Measurements from ENCODE around the gene PTGS2.

Gene PTGS2

GRCh38 chr1:186680245-186681061 lies at the start of gene PTGS2:
TSS of gene PTGS2 (minus strand) at chr1:186680423. CDS start at chr1:186680290, 133 bp downstream.
- peak; percentile 95 for DNase-seq

GRCh38 chr1:186722711-186723309 lies 42.6 kb upstream of the PTGS2 start:
- peak; percentile 65 for DNase-seq

DNA sequence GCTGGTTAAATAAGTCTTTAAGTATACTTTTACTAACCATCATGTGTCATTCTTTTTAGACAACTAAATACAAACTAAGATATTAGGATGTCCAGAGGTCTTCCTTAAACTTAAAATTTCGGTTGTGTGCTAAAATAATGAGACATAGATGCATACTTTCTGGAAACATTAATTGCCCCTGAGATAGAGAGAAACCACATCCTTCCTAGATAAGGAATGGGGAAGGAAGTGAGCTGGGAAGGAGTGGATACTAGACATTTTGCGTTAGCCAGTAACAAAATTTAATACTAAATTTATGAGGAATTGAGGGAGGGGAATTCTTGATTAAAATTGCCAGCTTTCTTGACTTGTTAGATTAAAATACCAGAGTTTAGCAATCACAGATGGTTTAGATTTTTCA lies 37.1 kb upstream of the PTGS2 start:
- DNase-seq = no peak

DNA sequence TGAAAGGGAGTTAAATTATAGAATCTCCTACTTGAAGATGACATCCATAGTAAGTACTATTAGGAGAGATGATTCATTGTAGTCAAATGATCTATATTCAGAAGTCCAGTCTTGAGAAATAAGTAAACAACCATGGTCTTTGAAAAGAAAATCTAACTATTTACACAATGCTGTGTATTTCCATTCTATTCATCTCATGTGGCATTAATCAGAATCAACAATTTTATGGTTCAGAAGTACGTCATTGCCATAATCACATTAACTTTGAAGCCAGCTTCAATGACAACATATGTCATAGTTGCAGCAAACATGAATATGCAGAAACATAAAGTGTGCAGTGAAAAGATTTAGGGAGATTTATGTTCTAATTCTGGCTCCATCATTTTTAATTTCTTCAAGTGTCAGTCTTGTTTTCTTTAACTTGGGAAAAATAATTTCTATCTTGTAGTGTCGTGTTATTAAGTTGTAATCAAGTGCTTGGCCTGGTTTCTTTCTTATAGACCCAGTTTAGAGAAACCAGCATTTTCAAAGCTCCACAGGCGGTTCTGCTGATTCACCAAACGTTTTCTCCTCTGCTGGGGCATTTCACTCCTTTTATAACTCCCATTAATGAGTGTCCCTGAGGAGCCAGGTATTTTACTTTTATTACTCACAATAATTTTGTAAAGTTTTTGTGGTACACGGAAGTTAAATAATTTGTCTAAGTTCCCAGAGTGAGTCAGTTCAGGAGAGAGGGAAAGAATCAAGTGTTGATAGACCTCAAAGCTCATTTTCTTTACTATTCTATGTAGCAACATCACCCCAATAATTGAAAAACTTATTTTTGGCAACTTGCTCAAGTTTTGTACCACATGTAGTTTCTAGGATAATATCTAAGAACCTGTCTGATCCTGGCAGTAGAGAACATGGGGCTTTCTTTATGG lies 35.9 kb upstream of the PTGS2 start:
- DNase-seq = no peak

- DNase-seq = no peak
Observed at GRCh38 chr1:186710696-186711095, 30.5 kb upstream of the PTGS2 start.

DNA sequence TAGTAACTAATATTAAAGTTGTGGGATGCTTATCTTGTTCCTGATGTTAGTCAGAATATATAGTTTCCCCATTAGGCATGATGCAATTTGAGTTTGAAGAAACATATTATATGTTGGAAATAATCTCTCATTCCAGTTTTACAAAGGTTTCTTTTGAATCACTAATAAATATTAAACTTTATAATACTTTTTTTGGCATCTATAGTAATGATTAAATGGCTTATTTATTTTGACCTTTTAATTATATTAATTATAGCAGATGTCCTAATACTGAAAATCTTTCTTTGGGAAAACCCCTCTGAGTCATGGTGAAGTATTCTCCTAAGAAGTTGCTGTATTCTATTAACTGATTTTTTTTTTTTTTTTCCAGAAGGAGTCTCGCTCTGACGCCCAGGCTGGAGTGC lies 28.5 kb upstream of the PTGS2 start:
- no peak for DNase-seq

- DNase-seq = no peak
Observed at GRCh38 chr1:186703209-186703766, 23.1 kb upstream of the PTGS2 start.

GRCh38 chr1:186700722-186701121 lies 20.5 kb upstream of the PTGS2 start:
- DNase-seq = no peak

DNA sequence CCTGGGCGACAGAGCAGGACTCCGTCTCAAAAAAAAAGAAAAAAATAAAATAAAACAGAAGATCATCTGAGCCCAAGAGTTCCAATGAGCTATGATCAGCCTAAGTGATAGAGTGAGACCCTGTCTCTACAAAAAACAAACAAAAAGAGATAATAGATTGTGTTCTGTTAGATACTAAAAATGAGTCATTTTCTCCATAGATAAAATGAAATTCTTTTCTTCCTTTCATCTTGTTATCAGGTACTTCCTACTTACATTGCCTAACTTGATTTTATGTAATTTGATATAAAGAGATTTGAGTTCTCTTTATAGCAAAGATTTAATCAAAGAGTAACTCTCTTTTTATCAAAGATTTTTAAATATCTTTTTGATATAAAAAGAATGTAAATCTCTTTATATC lies 19.3 kb upstream of the PTGS2 start:
- no peak for DNase-seq

- DNase-seq = no peak
Observed at GRCh38 chr1:186689907-186690306, 9.7 kb upstream of the PTGS2 start.

DNA sequence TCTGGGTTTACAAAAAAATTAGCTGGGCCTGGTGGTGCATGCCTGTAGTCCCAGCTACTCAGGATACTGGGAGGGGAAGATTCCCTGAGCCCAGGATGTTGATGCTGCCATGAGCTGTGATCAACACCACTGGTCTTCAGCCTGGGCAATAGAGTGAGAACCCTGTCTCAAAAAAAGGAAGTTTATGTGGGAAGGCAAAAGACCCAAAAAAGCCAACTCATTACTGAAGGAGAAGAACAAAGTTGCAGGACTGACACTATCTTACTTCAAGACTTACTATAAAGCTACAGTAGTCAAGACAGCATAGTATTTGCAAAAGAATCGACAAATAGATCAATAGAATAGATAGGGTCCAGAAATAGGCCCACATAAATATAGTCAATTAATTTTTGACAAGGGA lies 9.2 kb upstream of the PTGS2 start:
- no peak for DNase-seq

GRCh38 chr1:186683652-186684410 lies 3.6 kb upstream of the PTGS2 start:
- DNase-seq = no peak

DNA sequence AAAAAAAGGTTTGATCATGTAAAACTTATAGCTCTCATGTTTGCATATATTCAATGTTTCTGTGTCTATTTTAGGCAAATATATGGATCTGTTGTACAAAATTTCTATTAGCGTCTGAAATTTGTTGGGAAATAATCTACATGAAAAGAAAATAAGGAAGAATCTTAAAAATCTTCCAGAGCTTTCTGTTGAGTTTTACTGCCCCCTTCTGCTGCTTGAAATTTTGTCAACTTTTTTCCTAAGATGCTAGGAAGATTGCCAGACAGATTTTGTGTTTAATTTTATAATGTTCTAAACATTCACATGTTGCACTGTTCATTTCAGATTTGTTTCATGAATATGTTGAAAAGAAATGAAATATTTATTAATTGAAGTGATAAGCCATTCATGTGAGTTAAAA lies 2.5 kb upstream of the PTGS2 start:
- peak; percentile 33 for DNase-seq

DNA sequence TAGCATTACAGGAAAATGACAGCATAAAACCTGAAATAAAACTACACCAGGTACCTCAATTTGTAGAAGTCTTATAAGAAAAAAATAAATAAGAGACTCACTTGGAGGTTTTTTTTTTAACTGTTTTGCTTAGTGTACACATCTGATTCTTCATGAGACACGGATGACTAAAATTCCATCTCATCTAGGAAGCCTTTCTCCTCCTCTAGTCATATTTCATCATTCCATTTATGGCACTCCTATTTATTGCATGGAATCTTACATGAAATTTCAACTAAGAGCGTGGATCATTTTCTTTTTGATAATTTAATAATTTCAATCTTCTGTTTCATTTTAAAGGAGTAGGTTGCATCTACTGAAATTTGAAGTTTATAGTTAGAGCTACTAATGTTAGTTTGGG lies 1.6 kb upstream of the PTGS2 start:
- DNase-seq = no peak

DNA sequence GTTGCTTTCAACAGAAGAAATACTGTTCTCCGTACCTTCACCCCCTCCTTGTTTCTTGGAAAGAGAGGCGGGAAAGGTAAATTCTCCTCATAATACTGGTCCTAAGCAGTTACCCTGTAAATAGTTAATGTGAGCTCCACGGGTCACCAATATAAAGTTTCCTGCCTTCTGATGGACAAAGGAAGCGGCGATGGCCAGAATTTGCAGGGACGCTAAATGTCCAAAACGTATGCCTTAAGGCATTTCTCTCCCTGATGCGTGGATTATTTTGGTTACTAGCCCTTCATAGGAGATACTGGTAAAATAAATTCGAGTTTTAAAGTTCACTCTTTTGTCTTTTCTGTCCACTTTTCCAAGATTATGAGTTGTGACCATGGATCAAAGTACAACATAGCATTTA lies 898 bp upstream of the PTGS2 start:
- no peak for DNase-seq

DNA sequence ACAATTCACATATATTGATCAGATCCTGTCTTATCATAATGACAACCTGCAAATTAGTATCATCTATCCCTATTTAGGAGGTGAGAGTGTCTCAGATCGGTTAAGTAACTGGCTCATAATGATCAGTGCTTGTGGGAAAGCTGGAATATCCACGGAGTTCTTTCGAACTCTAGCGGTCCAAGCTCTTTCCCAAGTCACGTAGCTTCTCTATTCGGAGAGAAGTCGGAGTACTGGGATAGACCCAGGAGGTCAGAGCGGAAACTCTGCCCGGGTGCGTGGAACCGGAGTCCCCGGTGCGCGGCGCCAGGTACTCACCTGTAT lies 339 bp downstream of the PTGS2 start:
- no peak for DNase-seq

- DNase-seq = no peak
Observed at GRCh38 chr1:186678155-186678554, 2.1 kb downstream of the PTGS2 start.

- no peak for DNase-seq
Observed at GRCh38 chr1:186672596-186672995, 7.6 kb downstream of the PTGS2 start.

DNA sequence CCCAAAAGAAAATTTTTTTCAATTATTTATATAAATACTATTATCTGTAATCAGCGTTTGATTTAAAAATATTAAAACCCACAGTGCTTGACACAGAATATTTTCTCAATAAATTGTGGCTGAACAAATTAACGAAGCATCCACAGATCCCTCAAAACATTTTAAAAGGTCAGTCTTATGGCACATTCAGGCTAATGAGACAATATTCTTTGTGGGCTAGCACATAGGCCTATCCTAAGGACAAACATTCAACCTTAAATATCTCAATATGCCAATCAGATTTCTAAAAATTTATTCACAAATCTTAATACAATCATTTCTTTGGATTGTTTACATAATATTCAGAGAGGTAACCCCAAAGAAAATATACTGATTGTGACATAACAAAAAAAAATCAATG lies 8.1 kb downstream of the PTGS2 start:
- no peak for DNase-seq

- no peak for DNase-seq
Observed at GRCh38 chr1:186671136-186671825, 8.9 kb downstream of the PTGS2 start.

DNA sequence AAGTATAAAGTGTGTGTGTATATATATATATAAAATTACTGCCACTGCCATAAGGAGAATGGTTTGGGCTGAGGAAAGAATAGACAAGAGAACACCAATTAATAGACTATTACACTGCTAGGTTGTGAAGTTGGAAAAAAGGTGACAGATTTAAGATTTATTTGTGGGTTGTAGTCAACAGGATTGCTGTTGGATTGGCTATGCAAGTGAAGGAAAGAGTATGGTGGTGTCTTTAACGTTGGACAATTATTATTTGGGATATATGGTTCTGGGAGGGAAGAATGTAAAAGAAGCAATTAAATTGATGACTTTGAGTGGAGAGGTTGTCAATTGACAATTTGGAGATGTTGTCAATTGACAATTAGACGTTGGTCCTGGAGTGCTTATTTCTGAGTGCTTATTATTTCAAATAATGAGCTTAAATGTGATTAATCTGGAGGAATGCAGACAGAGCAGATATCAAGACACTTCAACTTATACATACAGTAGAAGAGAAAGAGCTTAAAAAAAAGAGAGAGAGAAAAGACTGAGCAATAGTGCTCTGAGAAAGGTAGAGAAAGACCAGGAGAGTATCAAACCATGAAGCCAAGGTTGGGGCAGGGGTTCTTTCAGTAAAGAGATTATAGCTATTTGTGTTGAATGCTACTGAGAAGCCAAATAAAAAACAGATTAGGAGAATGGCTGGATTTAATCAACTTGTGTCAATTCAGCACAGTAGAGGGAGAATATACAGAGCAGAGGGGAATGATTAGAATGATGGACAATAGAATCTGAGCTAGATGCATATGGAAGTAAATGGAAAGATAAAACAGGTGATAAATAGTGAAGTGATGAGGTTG lies 9.7 kb downstream of the PTGS2 start:
- DNase-seq = no peak
